H9 (cell line): ENCODE results near the gene FOXK1. TPM values are rescaled to one million over a fixed set of nuclear protein-coding genes. Genes with fewer than 3 reads are reported as not detected.

Source experiments
- DNase-seq: peaks from one replicate; pipeline ENCODE4 v3.0.0-alpha.2; 2017
- H2AFZ ChIP-seq: one replicate; pipeline ENCODE4 v1.6.1; 2013; ENCODE audit warnings: mild to moderate bottlenecking, low read length, control low read depth, moderate library complexity
- H2AK5ac ChIP-seq: 2 replicates; pipeline ENCODE4 v1.6.1; 2013; ENCODE audit warnings: low read length, control low read depth, mixed read lengths; ENCODE audit not compliant: insufficient read length
- H2BK120ac ChIP-seq: one replicate; pipeline ENCODE4 v1.6.1; 2013; ENCODE audit warnings: low read depth, mild to moderate bottlenecking, low read length, control low read depth, inconsistent platforms; ENCODE audit not compliant: poor library complexity, severe bottlenecking
- H2BK12ac ChIP-seq: 2 replicates; pipeline ENCODE4 v1.6.1; 2013; ENCODE audit warnings: low read length, control low read depth, mixed read lengths, low read depth; ENCODE audit not compliant: insufficient read length
- H2BK15ac ChIP-seq: 2 replicates; pipeline ENCODE4 v1.6.1; 2013; ENCODE audit warnings: low read depth, low read length, control low read depth
- H2BK20ac ChIP-seq: one replicate; pipeline ENCODE4 v1.6.1; 2013; ENCODE audit warnings: low read depth, mild to moderate bottlenecking, low read length, control low read depth, inconsistent platforms; ENCODE audit not compliant: poor library complexity, severe bottlenecking
- H2BK5ac ChIP-seq: 2 replicates; pipeline ENCODE4 v1.6.1; 2013; ENCODE audit warnings: low read length, control low read depth, mixed read lengths; ENCODE audit not compliant: insufficient read length
- H3K14ac ChIP-seq: 2 replicates; pipeline ENCODE4 v1.6.1; 2013; ENCODE audit warnings: low read length, control low read depth; ENCODE audit not compliant: insufficient read depth
- H3K18ac ChIP-seq: 2 replicates; pipeline ENCODE4 v1.6.1; 2013; ENCODE audit warnings: low read depth, mild to moderate bottlenecking, mixed read lengths, low read length, control low read depth; ENCODE audit not compliant: insufficient read length
- H3K23ac ChIP-seq: 2 replicates; pipeline ENCODE4 v1.6.1; 2013; ENCODE audit warnings: low read length, control low read depth, mixed read lengths, low read depth; ENCODE audit not compliant: insufficient read length
- H3K23me2 ChIP-seq: 2 replicates; pipeline ENCODE4 v1.6.1; 2013; ENCODE audit warnings: low read depth, mild to moderate bottlenecking, mixed read lengths, low read length, control low read depth; ENCODE audit not compliant: insufficient read length, poor library complexity, severe bottlenecking
- H3K27ac ChIP-seq: 2 replicates; pipeline ENCODE4 v1.5.1; 2013; ENCODE audit warnings: low read length, control low read depth, mixed read lengths, low read depth; ENCODE audit not compliant: insufficient read length
- H3K27me3 ChIP-seq: 2 replicates; pipeline ENCODE4 v1.6.1; 2013; ENCODE audit warnings: low read length, control low read depth, inconsistent platforms; ENCODE audit not compliant: insufficient read depth
- H3K4ac ChIP-seq: 2 replicates; pipeline ENCODE4 v1.6.1; 2013; ENCODE audit warnings: low read depth, mild to moderate bottlenecking, control low read depth, inconsistent platforms, low read length, moderate library complexity
- H3K4me1 ChIP-seq: 2 replicates; pipeline ENCODE4 v1.6.1; 2013; ENCODE audit warnings: low read length, control low read depth, inconsistent platforms; ENCODE audit not compliant: insufficient read depth
- H3K4me2 ChIP-seq: 2 replicates; pipeline ENCODE4 v1.6.1; 2013; ENCODE audit warnings: low read length, control low read depth, mixed read lengths; ENCODE audit not compliant: insufficient read length, insufficient read depth
- H3K56ac ChIP-seq: 2 replicates; pipeline ENCODE4 v1.6.1; 2013; ENCODE audit warnings: low read depth, mild to moderate bottlenecking, mixed read lengths, low read length, control low read depth; ENCODE audit not compliant: insufficient read length
- H3K79me1 ChIP-seq: 2 replicates; pipeline ENCODE4 v1.6.1; 2013; ENCODE audit warnings: low read depth, mild to moderate bottlenecking, moderate library complexity, low read length, control low read depth, inconsistent platforms; ENCODE audit not compliant: insufficient read depth, poor library complexity, severe bottlenecking
- H3K79me2 ChIP-seq: 2 replicates; pipeline ENCODE4 v1.6.1; 2013; ENCODE audit warnings: low read length, control low read depth, inconsistent platforms; ENCODE audit not compliant: insufficient read depth
- H3K9ac ChIP-seq: 2 replicates; pipeline ENCODE4 v1.6.1; 2013; ENCODE audit warnings: low read length, control low read depth, mixed read lengths; ENCODE audit not compliant: insufficient read length; ENCODE audit errors: extremely low read depth
- H3K9me3 ChIP-seq: one replicate; pipeline ENCODE4 v1.6.1; 2013; ENCODE audit warnings: low read depth, low read length, inconsistent platforms; ENCODE audit not compliant: control insufficient read depth
- H3T11ph ChIP-seq: one replicate; pipeline ENCODE4 v1.6.1; 2013; ENCODE audit warnings: mild to moderate bottlenecking, low read length, control low read depth, inconsistent platforms
- H4K20me1 ChIP-seq: one replicate; pipeline ENCODE4 v1.6.1; 2013; ENCODE audit not compliant: control insufficient read depth, insufficient read length, insufficient read depth
- H4K5ac ChIP-seq: 2 replicates; pipeline ENCODE4 v1.6.1; 2013; ENCODE audit warnings: low read depth, mild to moderate bottlenecking, mixed read lengths, low read length, control low read depth; ENCODE audit not compliant: insufficient read length
- H4K8ac ChIP-seq: replicated peaks from 2 replicates; pipeline ENCODE4 v1.6.1; 2013; ENCODE audit warnings: low read length, control low read depth, mixed read lengths, low read depth; ENCODE audit not compliant: insufficient read length
- H4K91ac ChIP-seq: 2 replicates; pipeline ENCODE4 v1.6.1; 2013; ENCODE audit warnings: low read depth, mild to moderate bottlenecking, moderate library complexity, mixed read lengths, low read length, control low read depth; ENCODE audit not compliant: insufficient read length
- H3K27ac Mint-ChIP-seq, 3 experiments: 2 replicates in 2 of 3; 3 replicates in 1 of 3; pipeline ENCODE4 v1.8.0; 2020 to 2021; ENCODE audit warnings: mixed read lengths in 3 of 3, mild to moderate bottlenecking in 1 of 3, moderate library complexity in 1 of 3
- H3K27me3 Mint-ChIP-seq: 2 replicates; pipeline ENCODE4 v1.8.0; 2021; ENCODE audit warnings: low read depth, mild to moderate bottlenecking, moderate library complexity, mixed read lengths
- H3K36me3 Mint-ChIP-seq, 3 experiments: 2 replicates in 2 of 3; 3 replicates in 1 of 3; pipeline ENCODE4 v1.8.0; 2020 to 2021; ENCODE audit warnings: low read depth in 3 of 3, mixed read lengths in 3 of 3; ENCODE audit not compliant: insufficient read depth in 1 of 3
- H3K4me1 Mint-ChIP-seq, 2 experiments: 2 replicates each; pipeline ENCODE4 v1.8.0; 2020; ENCODE audit warnings: mixed read lengths in 2 of 2
- H3K4me3 Mint-ChIP-seq, 2 experiments: 2 replicates in 1 of 2; 3 replicates in 1 of 2; pipeline ENCODE4 v1.8.0; 2020 to 2021; ENCODE audit warnings: mild to moderate bottlenecking in 2 of 2, mixed read lengths in 2 of 2, moderate library complexity in 1 of 2
- H3K9me3 Mint-ChIP-seq, 2 experiments: 2 replicates in 1 of 2; 3 replicates in 1 of 2; pipeline ENCODE4 v1.8.0; 2020; ENCODE audit warnings: mild to moderate bottlenecking in 2 of 2, mixed read lengths in 2 of 2, moderate library complexity in 1 of 2
- CTCF ChIP-seq: fragments of 200-600 bp; sonication (generic); conservative IDR thresholded peaks from 3 replicates; pipeline ENCODE4 v1.8.0; 2021; ENCODE audit warnings: antibody characterized with exemption, mild to moderate bottlenecking
- WGBS: extraction: QIAGEN DNeasy Blood & Tissue Kit; methylation state at CpG from one replicate; pipeline ENCODE4 v1.1.7; 2013; ENCODE audit warnings: missing lambda C conversion rate, low lambda C conversion rate, mixed read lengths; ENCODE audit not compliant: insufficient read length; ENCODE audit errors: extremely low coverage; 5-methylcytosine and 5-hydroxymethylcytosine counted together
- total RNA-seq: library from RNA; stranded (reverse); gene quantifications from 2 replicates; pipeline ENCODE4 v1.2.1, GENCODE V29; 2021

FOXK1 gene
- total RNA-seq, 1 experiment from 2014 or later = 14.4 TPM

GRCh38 chr7:4800487-4800886 is 118.4 kb downstream of the FOXK1 start:
- Histone ChIP-seq H2BK15ac (no peak overlapping the region), H4K20me1 (no peaks in the 10 kb centered on the region), H3K56ac (no peak overlapping the region), H3K9ac (no peak overlapping the region), H3K79me1 (no peaks in the 10 kb centered on the region), H4K91ac (no peak overlapping the region), H3K18ac (no peak overlapping the region), H3K4ac (no peak overlapping the region), H4K8ac (no peak overlapping the region), H2BK5ac (no peak overlapping the region), H4K5ac (no peak overlapping the region), H2BK12ac (no peak overlapping the region), H3K23ac (no peak overlapping the region), H3K9me3 (no peaks in the 10 kb centered on the region), H2BK20ac (no peak overlapping the region), H3K27me3 (no peaks in the 10 kb centered on the region), H2BK120ac (no peak overlapping the region), H3K79me2 (no peaks in the 10 kb centered on the region), H3K4me1 (no peaks in the 10 kb centered on the region), H3T11ph (no peak overlapping the region), H3K14ac (no peak overlapping the region), H2AK5ac (no peak overlapping the region), H3K27ac (no peak overlapping the region), H2AFZ (no peak overlapping the region), H3K23me2 (no peaks in the 10 kb centered on the region), H3K4me2 (no peak overlapping the region)
- WGBS = no CpG with 5 or more reads among the region's 10 CpGs
- Mint-ChIP-seq H3K4me3 (no peak overlapping the region), H3K36me3 (peaks cover 0 to 4% (median 0%) of the 10 kb centered on the region in 3 experiments; a peak in 1 of 7 replicates), H3K9me3 (peaks cover 0 to 3% of the 10 kb centered on the region in 2 experiments; a peak in 1 of 5 replicates), H3K27me3 (peaks cover 2% of the 10 kb centered on the region), H3K4me1 (peaks cover 6% of the 10 kb centered on the region in 2 experiments), H3K27ac (no peak overlapping the region)
- DNase-seq = no peak
- TF ChIP-seq CTCF = no peak
